ENCODE data around the gene FRMD5. TPM values are rescaled to one million over a fixed set of nuclear protein-coding genes. Genes with fewer than 3 reads are reported as not detected.

Gene FRMD5
- polyA plus RNA-seq, 2 of the 4 experiments (the other 2 are of a cell fraction) = 2.5 to 3.6 TPM

GRCh38 chr15:43981576-43981975, 213.5 kb downstream of the FRMD5 start:
- ChIA-PET POLR2A (no interaction called here), CTCF (no interaction called here)
- Histone ChIP-seq H3K9me3 (peaks cover 3% of the 10 kb centered on the region; the same call in 1 of the 3 replicates), H3K4me1 (no peaks in the 10 kb centered on the region), H3K4me3 (no peak overlapping the region), H3K4me2 (no peak overlapping the region), H3K27ac (no peak overlapping the region)
- ATAC-seq = no peak
- 24% methylated on average over 2 of the region's 2 CpGs for WGBS (ENCODE audit: missing lambda C conversion rate)
- TF ChIP-seq ZSCAN20 (CRISPR knock-in tag; IDR thresholded peaks at IDR 0.05) (no peak), FOXS1 (CRISPR knock-in tag; IDR thresholded peaks at IDR 0.05) (no peak), BCL3 (IDR thresholded peaks at IDR 0.05) (no peak), EP300 (IDR thresholded peaks at IDR 0.05) (no peak), RNF2 (IDR thresholded peaks at IDR 0.05; ENCODE audit: borderline replicate concordance, low read depth) (no peak), POLR2AphosphoS2 (conservative IDR thresholded peaks at IDR 0.05; ENCODE audit: low read length) (no peak), CBX2 (IDR thresholded peaks at IDR 0.05; ENCODE audit: borderline replicate concordance, low read depth) (no peak), TP53 (CRISPR knock-in tag; IDR thresholded peaks at IDR 0.05) (no peak)
- FAIRE-seq = no peak
- no peak for DNase-seq (ENCODE audit: low read depth in 1 of 2, low spot score in 1 of 2)

DNA sequence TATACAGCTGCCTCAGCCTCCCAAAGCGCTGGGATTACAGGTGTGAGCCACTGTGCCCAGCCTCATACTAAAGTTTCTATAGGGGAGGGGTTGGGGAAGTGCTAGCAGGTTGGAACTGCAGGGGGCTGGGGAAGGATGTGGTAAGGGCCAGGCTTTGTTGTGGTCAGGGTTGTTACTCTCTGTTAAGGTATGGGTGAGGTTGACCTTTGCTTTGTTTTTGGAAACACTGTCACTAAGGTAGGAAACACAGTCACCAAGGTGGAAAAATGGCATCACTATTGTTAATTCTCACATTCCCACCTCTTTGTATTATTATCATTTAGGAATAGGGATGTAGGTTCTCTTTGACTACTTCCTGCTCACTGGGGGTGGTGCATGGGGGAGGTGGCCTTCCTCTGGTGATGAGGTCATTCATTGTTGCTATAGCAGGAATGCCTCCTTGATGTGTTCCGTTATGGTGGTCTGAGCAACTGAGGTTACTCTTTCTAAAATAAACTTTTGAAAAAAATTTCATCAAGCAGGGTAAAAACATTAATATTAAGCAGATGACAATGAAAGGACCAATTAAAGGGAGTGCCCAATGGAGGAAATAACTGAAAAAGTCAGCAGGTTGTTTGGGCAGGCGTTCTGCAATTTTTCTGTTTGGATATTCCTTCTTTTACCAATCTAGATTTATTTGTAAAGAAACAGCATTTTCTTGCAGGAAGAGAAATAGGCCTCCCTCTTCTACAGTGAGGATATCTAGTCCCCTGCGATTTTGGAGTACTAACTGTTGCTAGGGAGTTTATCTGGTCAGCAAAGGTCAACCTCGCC, 217.8 kb downstream of the FRMD5 start:
- FAIRE-seq = no peak
- DNase-seq (ENCODE audit: low read depth in 1 of 2, low spot score in 1 of 2) = no peak
- CTCF ChIA-PET = no interaction called here
- TF ChIP-seq ZFP36 (IDR thresholded peaks at IDR 0.05; ENCODE audit: borderline replicate concordance, partially characterized antibody) (peak; percentile 90), RARB (CRISPR knock-in tag; IDR thresholded peaks at IDR 0.05) (no peak)
- ATAC-seq = no peak
- Histone ChIP-seq H3K27ac (no peak overlapping the region), H3K4me2 (no peak overlapping the region), H3K9me3 (peaks cover 3% of the 10 kb centered on the region; the same call in 1 of the 3 replicates), H3K4me3 (no peak overlapping the region), H3K4me1 (no peaks in the 10 kb centered on the region)
- 59% methylated on average over 5 of the region's 5 CpGs for WGBS (ENCODE audit: missing lambda C conversion rate)
- POLR2A ChIA-PET = no interaction called here

- no peak for FAIRE-seq
- POLR2A ChIA-PET = no interaction called here
- 92% methylated on average over 1 of the region's 1 CpG for WGBS (ENCODE audit: missing lambda C conversion rate)
Measured at GRCh38 chr15:43975770-43976169, 219.3 kb downstream of the FRMD5 start.

GRCh38 chr15:43975326-43975725, 219.7 kb downstream of the FRMD5 start:
- no peaks in the 10 kb centered on the region for H3K4me1 ChIP-seq
- WGBS (ENCODE audit: missing lambda C conversion rate) = 42% methylated on average over 4 of the region's 4 CpGs
- POLR2A ChIA-PET = no interaction called here
- ATAC-seq (no peak), DNase-seq (ENCODE audit: low read depth in 1 of 2, low spot score in 1 of 2) (no peak), FAIRE-seq (no peak)
- H3K27ac ChIP-seq = no peak overlapping the region
- CTCF ChIA-PET = interaction anchor here (0.7 to 1.3 kb wide), 2 partner anchors 63 to 91 kb away, joined by 3 to 4 read pairs; no protein-coding TSS in a partner anchor
- peaks cover 3% of the 10 kb centered on the region; the same call in 1 of the 3 replicates for H3K9me3 ChIP-seq
- no peak overlapping the region for H3K4me3 ChIP-seq
- H3K4me2 ChIP-seq = no peak overlapping the region
- TF ChIP-seq ZSCAN20 (CRISPR knock-in tag; IDR thresholded peaks at IDR 0.05) (no peak), SREBF2 (IDR thresholded peaks at IDR 0.05) (no peak), FOXS1 (CRISPR knock-in tag; IDR thresholded peaks at IDR 0.05) (no peak), CEBPB (IDR thresholded peaks at IDR 0.05) (no peak), ZC3H11A (IDR thresholded peaks at IDR 0.05) (no peak), EHF (CRISPR knock-in tag; IDR thresholded peaks at IDR 0.05) (no peak), TFCP2L1 (CRISPR knock-in tag; IDR thresholded peaks at IDR 0.05) (no peak), RCOR1 (IDR thresholded peaks at IDR 0.05; ENCODE audit: low read depth, low read length) (no peak), GATA3 (IDR thresholded peaks at IDR 0.05; ENCODE audit: borderline replicate concordance) (no peak), RAD21 (conservative IDR thresholded peaks at IDR 0.05 in 1 of 2, IDR thresholded peaks at IDR 0.05 in 1 of 2) (no peak), JUNB (IDR thresholded peaks at IDR 0.05) (no peak), NPAS2 (CRISPR knock-in tag; IDR thresholded peaks at IDR 0.05; ENCODE audit: borderline replicate concordance) (no peak), HOXB13 (CRISPR knock-in tag; IDR thresholded peaks at IDR 0.05; ENCODE audit: low read depth) (no peak), CBX2 (IDR thresholded peaks at IDR 0.05; ENCODE audit: borderline replicate concordance, low read depth) (no peak)
- TF ChIP-seq, protein P1, sequence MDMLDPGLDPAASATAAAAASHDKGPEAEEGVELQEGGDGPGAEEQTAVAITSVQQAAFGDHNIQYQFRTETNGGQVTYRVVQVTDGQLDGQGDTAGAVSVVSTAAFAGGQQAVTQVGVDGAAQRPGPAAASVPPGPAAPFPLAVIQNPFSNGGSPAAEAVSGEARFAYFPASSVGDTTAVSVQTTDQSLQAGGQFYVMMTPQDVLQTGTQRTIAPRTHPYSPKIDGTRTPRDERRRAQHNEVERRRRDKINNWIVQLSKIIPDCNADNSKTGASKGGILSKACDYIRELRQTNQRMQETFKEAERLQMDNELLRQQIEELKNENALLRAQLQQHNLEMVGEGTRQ (IDR thresholded peaks at IDR 0.05) = no peak

More at GRCh38 chr15:43975770-43976169, 219.3 kb downstream of the FRMD5 start:
- no peak for TF ChIP-seq EP300 (IDR thresholded peaks at IDR 0.05)
- TF ChIP-seq CHD2 (IDR thresholded peaks at IDR 0.05; ENCODE audit: low read length, partially characterized antibody) = no peak
- TF ChIP-seq, protein P2, sequence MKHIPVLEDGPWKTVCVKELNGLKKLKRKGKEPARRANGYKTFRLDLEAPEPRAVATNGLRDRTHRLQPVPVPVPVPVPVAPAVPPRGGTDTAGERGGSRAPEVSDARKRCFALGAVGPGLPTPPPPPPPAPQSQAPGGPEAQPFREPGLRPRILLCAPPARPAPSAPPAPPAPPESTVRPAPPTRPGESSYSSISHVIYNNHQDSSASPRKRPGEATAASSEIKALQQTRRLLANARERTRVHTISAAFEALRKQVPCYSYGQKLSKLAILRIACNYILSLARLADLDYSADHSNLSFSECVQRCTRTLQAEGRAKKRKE (CRISPR knock-in tag; IDR thresholded peaks at IDR 0.05; ENCODE audit: low read depth) = no peak
- TF ChIP-seq SMC3 (IDR thresholded peaks at IDR 0.05) = no peak
- no peak for TF ChIP-seq KDM1A (IDR thresholded peaks at IDR 0.05; ENCODE audit: low read depth)
- TF ChIP-seq, protein P3, sequence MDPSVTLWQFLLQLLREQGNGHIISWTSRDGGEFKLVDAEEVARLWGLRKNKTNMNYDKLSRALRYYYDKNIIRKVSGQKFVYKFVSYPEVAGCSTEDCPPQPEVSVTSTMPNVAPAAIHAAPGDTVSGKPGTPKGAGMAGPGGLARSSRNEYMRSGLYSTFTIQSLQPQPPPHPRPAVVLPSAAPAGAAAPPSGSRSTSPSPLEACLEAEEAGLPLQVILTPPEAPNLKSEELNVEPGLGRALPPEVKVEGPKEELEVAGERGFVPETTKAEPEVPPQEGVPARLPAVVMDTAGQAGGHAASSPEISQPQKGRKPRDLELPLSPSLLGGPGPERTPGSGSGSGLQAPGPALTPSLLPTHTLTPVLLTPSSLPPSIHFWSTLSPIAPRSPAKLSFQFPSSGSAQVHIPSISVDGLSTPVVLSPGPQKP (IDR thresholded peaks at IDR 0.05; ENCODE audit: low read depth, low read length) = no peak
- no peak for TF ChIP-seq RNF2 (IDR thresholded peaks at IDR 0.05; ENCODE audit: borderline replicate concordance, low read depth)
- ATAC-seq = no peak
- H3K4me1 ChIP-seq = no peaks in the 10 kb centered on the region
- H3K4me3 ChIP-seq = no peak overlapping the region
- no peak overlapping the region for H3K27ac ChIP-seq
- no peak overlapping the region for H3K4me2 ChIP-seq
- CTCF ChIA-PET = no interaction called here
- DNase-seq (ENCODE audit: low read depth in 1 of 2, low spot score in 1 of 2) = no peak
- H3K9me3 ChIP-seq = peaks cover 3% of the 10 kb centered on the region; the same call in 1 of the 3 replicates
